ENCODE measurements around the gene AK5. TPM values are rescaled to one million over a fixed set of nuclear protein-coding genes. Genes with fewer than 3 reads are reported as not detected.
A peak's percentile ranks its signal among the peaks of the same experiment; 100 is the strongest.
"Not testable (repeated sequence)": the region's sequence is repeated elsewhere in the genome, so short reads cannot be mapped to it uniquely, and the experiment has no call there.

AK5 gene
- total RNA-seq, 3 donors from 2014 or later (not counting 1 experiment from before 2014, with no cell fraction given): 9.4 to 29.8 (median 11.4) TPM

- no peak overlapping the region for H3K27ac Mint-ChIP-seq
- H3K36me3 ChIP-seq (ENCODE audit: control insufficient read depth, insufficient read depth, low read length): no peaks in the 10 kb centered on the region
- DNase-seq: peak in 1 of 2 donors; percentile 42
- no peaks in the 10 kb centered on the region for H3K9me3 Mint-ChIP-seq
- no peak overlapping the region for H3K27ac ChIP-seq (ENCODE audit: low read length)
- peak in 2 of 3 donors; percentile 37 to 39 for ATAC-seq
- no peaks in the 10 kb centered on the region for H3K9me3 ChIP-seq (ENCODE audit: control insufficient read depth, insufficient read depth, low read length)
- peaks cover 7% of the 10 kb centered on the region for H3K36me3 Mint-ChIP-seq
- TF ChIP-seq CTCF (IDR thresholded peaks at IDR 0.05): no peak
- intact Hi-C loops (cut with micrococcal nuclease): no loop called here
- H3K27me3 Mint-ChIP-seq (ENCODE audit: low read depth in 2 of 2): peaks cover 3 to 14% of the 10 kb centered on the region in 2 donors
- H3K4me1 ChIP-seq (ENCODE audit: control insufficient read depth, insufficient read depth, low read length): no peaks in the 10 kb centered on the region
- WGBS (ENCODE audit: insufficient coverage): 17% methylated on average over 6 of the region's 8 CpGs
- peaks cover 16 to 22% of the 10 kb centered on the region in 2 donors for H3K4me1 Mint-ChIP-seq
- no peak overlapping the region for H3K4me3 Mint-ChIP-seq
- no peaks in the 10 kb centered on the region for H3K27me3 ChIP-seq (ENCODE audit: control insufficient read depth, insufficient read depth, low read length)
- H3K4me3 ChIP-seq (ENCODE audit: low read length): no peak overlapping the region
Measured at GRCh38 chr1:77308889-77309621, 27.2 kb downstream of the AK5 start.

- no peak for DNase-seq
- no peak for TF ChIP-seq CTCF (IDR thresholded peaks at IDR 0.05)
- no CpG with 5 or more reads among the region's 3 CpGs for WGBS (ENCODE audit: insufficient coverage)
- Histone ChIP-seq H3K4me3 (ENCODE audit: low read length) (no peak overlapping the region), H3K27ac (ENCODE audit: low read length) (no peak overlapping the region), H3K4me1 (ENCODE audit: control insufficient read depth, insufficient read depth, low read length) (no peaks in the 10 kb centered on the region), H3K27me3 (ENCODE audit: control insufficient read depth, insufficient read depth, low read length) (no peaks in the 10 kb centered on the region), H3K36me3 (ENCODE audit: control insufficient read depth, insufficient read depth, low read length) (no peaks in the 10 kb centered on the region), H3K9me3 (ENCODE audit: control insufficient read depth, insufficient read depth, low read length) (no peaks in the 10 kb centered on the region)
- Mint-ChIP-seq H3K9me3 (no peaks in the 10 kb centered on the region), H3K27me3 (ENCODE audit: low read depth in 2 of 2) (peaks cover 3 to 10% of the 10 kb centered on the region in 2 donors), H3K4me1 (peaks cover 16 to 22% of the 10 kb centered on the region in 2 donors), H3K4me3 (no peak overlapping the region), H3K27ac (no peak overlapping the region), H3K36me3 (peaks cover 2% of the 10 kb centered on the region)
- intact Hi-C loops (cut with micrococcal nuclease): no loop called here
- ATAC-seq: no peak
Measured at GRCh38 chr1:77310924-77311323, 29.1 kb downstream of the AK5 start.

GRCh38 chr1:77312364-77312763, 30.5 kb downstream of the AK5 start:
- H3K27me3 ChIP-seq (ENCODE audit: control insufficient read depth, insufficient read depth, low read length); H3K4me3 ChIP-seq (ENCODE audit: low read length); H3K36me3 Mint-ChIP-seq; H3K27me3 Mint-ChIP-seq (ENCODE audit: low read depth in 2 of 2); H3K9me3 ChIP-seq (ENCODE audit: control insufficient read depth, insufficient read depth, low read length); H3K4me3 Mint-ChIP-seq; intact Hi-C loops (cut with micrococcal nuclease); H3K36me3 ChIP-seq (ENCODE audit: control insufficient read depth, insufficient read depth, low read length); H3K4me1 ChIP-seq (ENCODE audit: control insufficient read depth, insufficient read depth, low read length); H3K9me3 Mint-ChIP-seq: not testable (repeated sequence)
- Mint-ChIP-seq H3K27ac (peak overlapping the region in 1 of 2 donors; percentile 8), H3K4me1 (peaks cover 16 to 22% of the 10 kb centered on the region in 2 donors)
- peak overlapping the region; percentile 58 for H3K27ac ChIP-seq (ENCODE audit: low read length)
- WGBS (ENCODE audit: insufficient coverage): 73% methylated on average over 4 of the region's 5 CpGs
- ATAC-seq (peak; percentile 70 to 86 (median 82)), DNase-seq (peak in 1 of 2 donors; percentile 46)

GRCh38 chr1:77313491-77313890, 31.7 kb downstream of the AK5 start:
- no peak overlapping the region for H3K4me3 Mint-ChIP-seq
- no peak overlapping the region for H3K27ac ChIP-seq (ENCODE audit: low read length)
- no peak overlapping the region for H3K27ac Mint-ChIP-seq
- no peaks in the 10 kb centered on the region for H3K4me1 ChIP-seq (ENCODE audit: control insufficient read depth, insufficient read depth, low read length)
- ATAC-seq: peak; percentile 51 to 71 (median 52)
- no peaks in the 10 kb centered on the region for H3K36me3 ChIP-seq (ENCODE audit: control insufficient read depth, insufficient read depth, low read length)
- peaks cover 16 to 22% of the 10 kb centered on the region in 2 donors for H3K4me1 Mint-ChIP-seq
- DNase-seq: peak in 1 of 2 donors; percentile 50
- H3K9me3 ChIP-seq (ENCODE audit: control insufficient read depth, insufficient read depth, low read length): no peaks in the 10 kb centered on the region
- no peaks in the 10 kb centered on the region for H3K27me3 ChIP-seq (ENCODE audit: control insufficient read depth, insufficient read depth, low read length)
- WGBS (ENCODE audit: insufficient coverage): 69% methylated on average over 8 of the region's 8 CpGs
- intact Hi-C loops (cut with micrococcal nuclease): no loop called here
- H3K27me3 Mint-ChIP-seq (ENCODE audit: low read depth in 2 of 2): peaks cover 5 to 6% of the 10 kb centered on the region in 2 donors
- TF ChIP-seq CTCF (IDR thresholded peaks at IDR 0.05): peak; percentile 6
- H3K4me3 ChIP-seq (ENCODE audit: low read length): no peak overlapping the region
- H3K9me3 Mint-ChIP-seq: no peaks in the 10 kb centered on the region
- no peaks in the 10 kb centered on the region for H3K36me3 Mint-ChIP-seq
